IPS-20b (cell line): ENCODE results near the gene HDAC10.

ENCODE experiments used
- H3K27ac ChIP-seq: one replicate; pipeline ENCODE4 v1.5.1; 2013; ENCODE audit warnings: low read length
- H3K27me3 ChIP-seq: 2 replicates; pipeline ENCODE4 v1.6.1; 2013; ENCODE audit warnings: mild to moderate bottlenecking, low read length, inconsistent platforms; ENCODE audit not compliant: insufficient read depth
- H3K36me3 ChIP-seq: 2 replicates; pipeline ENCODE4 v1.6.1; 2013; ENCODE audit warnings: low read depth, mild to moderate bottlenecking, inconsistent platforms, low read length, moderate library complexity; ENCODE audit not compliant: insufficient read depth
- H3K4me1 ChIP-seq: 2 replicates; pipeline ENCODE4 v1.6.1; 2013; ENCODE audit warnings: mild to moderate bottlenecking, control low read depth, inconsistent platforms, low read length, moderate library complexity; ENCODE audit not compliant: insufficient read depth
- H3K4me3 ChIP-seq: 2 replicates; pipeline ENCODE4 v1.5.1; 2013; ENCODE audit warnings: mild to moderate bottlenecking, low read length, inconsistent platforms
- H3K9ac ChIP-seq: 2 replicates; pipeline ENCODE4 v1.6.1; 2013; ENCODE audit warnings: low read depth, mild to moderate bottlenecking, inconsistent platforms, low read length, moderate library complexity
- H3K9me3 ChIP-seq: 2 replicates; pipeline ENCODE4 v1.6.1; 2013; ENCODE audit warnings: mild to moderate bottlenecking, low read depth, low read length, inconsistent platforms; ENCODE audit not compliant: insufficient read depth

Gene HDAC10

GRCh38 chr22:50266994-50267393 lies 15.9 kb upstream of the HDAC10 start:
- Histone ChIP-seq H3K4me1 (peaks cover 2% of the 10 kb centered on the region), H3K27ac (no peak overlapping the region), H3K36me3 (no peaks in the 10 kb centered on the region), H3K27me3 (peaks cover 68% of the 10 kb centered on the region), H3K9ac (no peak overlapping the region), H3K9me3 (no peaks in the 10 kb centered on the region), H3K4me3 (no peak overlapping the region)

GRCh38 chr22:50264946-50265669 lies 14.0 kb upstream of the HDAC10 start:
- Histone ChIP-seq H3K4me1 (peaks cover 3% of the 10 kb centered on the region; the same call in 1 of the 2 replicates), H3K27me3 (peaks cover 65% of the 10 kb centered on the region), H3K9ac (no peak overlapping the region), H3K4me3 (no peak overlapping the region), H3K36me3 (no peaks in the 10 kb centered on the region), H3K27ac (no peak overlapping the region), H3K9me3 (no peaks in the 10 kb centered on the region)

- Histone ChIP-seq H3K27ac (no peak overlapping the region), H3K36me3 (no peaks in the 10 kb centered on the region), H3K4me3 (no peak overlapping the region), H3K9ac (no peak overlapping the region), H3K9me3 (no peaks in the 10 kb centered on the region), H3K27me3 (peaks cover 58% of the 10 kb centered on the region), H3K4me1 (peaks cover 3% of the 10 kb centered on the region; the same call in 1 of the 2 replicates)
These were observed 13.2 kb upstream of the HDAC10 start for GRCh38 chr22:50264104-50264745.

- H3K27ac ChIP-seq, result no peak overlapping the region
- no peaks in the 10 kb centered on the region for H3K9me3 ChIP-seq
- peaks cover 47% of the 10 kb centered on the region for H3K27me3 ChIP-seq
- no peaks in the 10 kb centered on the region for H3K36me3 ChIP-seq
- H3K4me3 ChIP-seq, result no peak overlapping the region
- H3K9ac ChIP-seq, result no peak overlapping the region
- H3K4me1 ChIP-seq, result peaks cover 3% of the 10 kb centered on the region; the same call in 1 of the 2 replicates
These were observed 12.0 kb upstream of the HDAC10 start for GRCh38 chr22:50262973-50263617.

- Histone ChIP-seq H3K9me3 (no peaks in the 10 kb centered on the region), H3K27ac (no peak overlapping the region), H3K4me1 (peaks cover 3% of the 10 kb centered on the region; the same call in 1 of the 2 replicates), H3K4me3 (no peak overlapping the region), H3K36me3 (no peaks in the 10 kb centered on the region), H3K9ac (no peak overlapping the region), H3K27me3 (peaks cover 43% of the 10 kb centered on the region)
These were observed 11.4 kb upstream of the HDAC10 start for GRCh38 chr22:50262460-50262911.

GRCh38 chr22:50261615-50262459 lies 10.8 kb upstream of the HDAC10 start, which contains the start of gene MAPK12:
Gene MAPK12 (minus strand): TSS chr22:50261683. CDS start chr22:50261509, 174 bp downstream.
- Histone ChIP-seq H3K4me3 (peak within 1 kb of the TSS; percentile 60), H3K4me1 (peaks cover 3% of the 10 kb centered on the region; the same call in 1 of the 2 replicates), H3K9ac (no peak within 1 kb of the TSS), H3K27me3 (peaks cover 41% of the 10 kb centered on the region), H3K27ac (no peak within 1 kb of the TSS), H3K36me3 (no peaks in the 10 kb centered on the region), H3K9me3 (no peaks in the 10 kb centered on the region)

GRCh38 chr22:50260801-50261614 lies 9.9 kb upstream of the HDAC10 start:
- no peaks in the 10 kb centered on the region for H3K36me3 ChIP-seq
- H3K9me3 ChIP-seq, result no peaks in the 10 kb centered on the region
- H3K4me1 ChIP-seq, result peaks cover 3% of the 10 kb centered on the region; the same call in 1 of the 2 replicates
- H3K9ac ChIP-seq, result no peak overlapping the region
- peak overlapping the region; percentile 60 for H3K4me3 ChIP-seq
- H3K27ac ChIP-seq, result no peak overlapping the region
- H3K27me3 ChIP-seq, result peaks cover 34% of the 10 kb centered on the region

GRCh38 chr22:50260434-50260800 lies 9.4 kb upstream of the HDAC10 start:
- H3K27ac ChIP-seq, result no peak overlapping the region
- H3K4me3 ChIP-seq, result peak overlapping the region; percentile 60
- H3K27me3 ChIP-seq, result peaks cover 34% of the 10 kb centered on the region
- H3K36me3 ChIP-seq, result no peaks in the 10 kb centered on the region
- H3K9ac ChIP-seq, result no peak overlapping the region
- H3K4me1 ChIP-seq, result peaks cover 3% of the 10 kb centered on the region; the same call in 1 of the 2 replicates
- H3K9me3 ChIP-seq, result no peaks in the 10 kb centered on the region

GRCh38 chr22:50259302-50259701 lies 8.2 kb upstream of the HDAC10 start:
- no peak overlapping the region for H3K4me3 ChIP-seq
- H3K36me3 ChIP-seq, result no peaks in the 10 kb centered on the region
- peaks cover 3% of the 10 kb centered on the region; the same call in 1 of the 2 replicates for H3K4me1 ChIP-seq
- H3K9ac ChIP-seq, result no peak overlapping the region
- no peak overlapping the region for H3K27ac ChIP-seq
- no peaks in the 10 kb centered on the region for H3K9me3 ChIP-seq
- H3K27me3 ChIP-seq, result peaks cover 29% of the 10 kb centered on the region

GRCh38 chr22:50258361-50259292 lies 7.6 kb upstream of the HDAC10 start:
- no peak overlapping the region for H3K9ac ChIP-seq

More at GRCh38 chr22:50258361-50259292, 7.6 kb upstream of the HDAC10 start:
- Histone ChIP-seq H3K9me3 (no peaks in the 10 kb centered on the region), H3K4me1 (peaks cover 3% of the 10 kb centered on the region; the same call in 1 of the 2 replicates), H3K27me3 (peaks cover 29% of the 10 kb centered on the region), H3K27ac (no peak overlapping the region), H3K4me3 (no peak overlapping the region), H3K36me3 (no peaks in the 10 kb centered on the region)
